Activated CD8-positive, alpha-beta memory T cell treated with anti-CD3 and anti-CD28 coated beads for 1 hour (primary cell): ENCODE results near the gene AUTS2.
"Not testable (repeated sequence)": the region's sequence is repeated elsewhere in the genome, so short reads cannot be mapped to it uniquely, and the experiment has no call there.

Experiments
- DNase-seq, 2 donors: peaks; one replicate each; pipeline ENCODE4 v3.0.0-alpha.2; 2020; ENCODE audit warnings: low read depth in 1 of 2; ENCODE audit errors: extremely low read depth in 1 of 2

The AUTS2 gene

GRCh38 chr7:70577078-70577477 is 978.8 kb downstream of the AUTS2 start:
- no peak for DNase-seq

GRCh38 chr7:70578131-70578530 is 979.9 kb downstream of the AUTS2 start:
- DNase-seq = no peak

GRCh38 chr7:70579397-70580097 is 981.3 kb downstream of the AUTS2 start:
- DNase-seq = no peak

- DNase-seq = no peak
These were observed 981.9 kb downstream of the AUTS2 start for GRCh38 chr7:70580161-70580560.

- no peak for DNase-seq
These were observed 984.9 kb downstream of the AUTS2 start for GRCh38 chr7:70582927-70583895.

- DNase-seq = no peak
These were observed 985.9 kb downstream of the AUTS2 start for GRCh38 chr7:70583965-70584883.

GRCh38 chr7:70585071-70585470 is 986.8 kb downstream of the AUTS2 start:
- DNase-seq = no peak

GRCh38 chr7:70586822-70587221 is 988.5 kb downstream of the AUTS2 start:
- DNase-seq = no peak

- no peak for DNase-seq
These were observed 989.5 kb downstream of the AUTS2 start for GRCh38 chr7:70587739-70588138.

GRCh38 chr7:70588191-70588921 is 990.1 kb downstream of the AUTS2 start:
- no peak for DNase-seq

- DNase-seq = no peak
These were observed 990.7 kb downstream of the AUTS2 start for GRCh38 chr7:70589010-70589409.

- DNase-seq = no peak
These were observed 991.3 kb downstream of the AUTS2 start for GRCh38 chr7:70589590-70589989.

- no peak for DNase-seq
These were observed 992.0 kb downstream of the AUTS2 start for GRCh38 chr7:70590126-70590854.

- DNase-seq = no peak
These were observed 993.4 kb downstream of the AUTS2 start for GRCh38 chr7:70591643-70592042.

GRCh38 chr7:70592171-70592570 is 993.9 kb downstream of the AUTS2 start:
- DNase-seq = no peak

- DNase-seq = no peak
These were observed 995.9 kb downstream of the AUTS2 start for GRCh38 chr7:70594170-70594569.

- DNase-seq = not testable (repeated sequence)
These were observed 996.6 kb downstream of the AUTS2 start for GRCh38 chr7:70594885-70595284.

- DNase-seq = no peak
These were observed 997.1 kb downstream of the AUTS2 start for GRCh38 chr7:70595370-70595754.

- DNase-seq = no peak
These were observed 997.7 kb downstream of the AUTS2 start for GRCh38 chr7:70595755-70596597.
